Stimulated activated CD4-positive, alpha-beta T cell treated with anti-CD3 and anti-CD28 coated beads, TNF-alpha, amount 100 ng/mL, for 4 hours (primary cell): ENCODE results near the gene LRFN4.

Source experiments
- DNase-seq, 3 experiments: peaks; one replicate each; pipeline ENCODE4 v3.0.0-alpha.2; 2020; ENCODE audit warnings: low read depth in 3 of 3

The LRFN4 gene

GRCh38 chr11:66845143-66845875 is 11.6 kb upstream of the LRFN4 start:
- no peak for DNase-seq

- no peak for DNase-seq
Observed at GRCh38 chr11:66845876-66846212, 11.0 kb upstream of the LRFN4 start.

- DNase-seq, result no peak
Observed at GRCh38 chr11:66846671-66847091, 10.2 kb upstream of the LRFN4 start.

- DNase-seq, result no peak
Observed at GRCh38 chr11:66847461-66848232, 9.2 kb upstream of the LRFN4 start.

- DNase-seq, result no peak
Observed at GRCh38 chr11:66848671-66849500, 8.0 kb upstream of the LRFN4 start.

- DNase-seq, result no peak
Observed at GRCh38 chr11:66849501-66850234, 7.2 kb upstream of the LRFN4 start.

- DNase-seq, result no peak
Observed at GRCh38 chr11:66850235-66850587, 6.7 kb upstream of the LRFN4 start.

- DNase-seq, result no peak
Observed at GRCh38 chr11:66850588-66851238, 6.2 kb upstream of the LRFN4 start.

GRCh38 chr11:66851239-66851596 is 5.6 kb upstream of the LRFN4 start:
- no peak for DNase-seq

- no peak for DNase-seq
Observed at GRCh38 chr11:66851698-66852465, 5.0 kb upstream of the LRFN4 start.

- no peak for DNase-seq
Observed at GRCh38 chr11:66852466-66853241, 4.2 kb upstream of the LRFN4 start.

GRCh38 chr11:66853242-66854229 is 3.3 kb upstream of the LRFN4 start:
- no peak for DNase-seq

- DNase-seq, result no peak
Observed at GRCh38 chr11:66854231-66854661, 2.6 kb upstream of the LRFN4 start.

GRCh38 chr11:66854729-66855211 is 2.1 kb upstream of the LRFN4 start:
- no peak for DNase-seq

- DNase-seq, result no peak
Observed at GRCh38 chr11:66855574-66856495, 1.0 kb upstream of the LRFN4 start.

- DNase-seq, result no peak
Observed at GRCh38 chr11:66857234-66857926, 516 bp downstream of the LRFN4 start.

- DNase-seq, result no peak
Observed at GRCh38 chr11:66857927-66858185, 992 bp downstream of the LRFN4 start.
